T47D (cell line): ENCODE results near the gene VIT.

ENCODE experiments used
- DNase-seq, 2 experiments: peaks; one replicate each; pipeline versions ENCODE4 v3.0.0 to v3.0.0-alpha.2; 2011 to 2012; ENCODE audit warnings: low read depth in 1 of 2, low spot score in 1 of 2
- JUND ChIP-seq: IDR thresholded peaks from 2 replicates; pipeline ENCODE4 v1.6.1; 2012; ENCODE audit warnings: low read depth
- in situ Hi-C: cut with HindIII; loops from 2 replicates; pipeline ENCODE4 v1.10.0; 2016; ENCODE audit warnings: low sequenced_read_pairs, low pct_unique_long_range_greater_than_20kb

Gene VIT

GRCh38 chr2:36705326-36706020, 9.0 kb downstream of the VIT start:
- TF ChIP-seq JUND, result no peak
- no peak for DNase-seq
- in situ Hi-C loops, result no loop called here

GRCh38 chr2:36706021-36706876, 9.7 kb downstream of the VIT start:
- no peak for DNase-seq
- in situ Hi-C loops, result no loop called here
- TF ChIP-seq JUND, result no peak

GRCh38 chr2:36707050-36707449, 10.5 kb downstream of the VIT start:
- no peak for TF ChIP-seq JUND
- in situ Hi-C loops, result no loop called here

GRCh38 chr2:36708041-36708741, 11.7 kb downstream of the VIT start:
- in situ Hi-C loops, result no loop called here
- DNase-seq, result no peak
- no peak for TF ChIP-seq JUND

More at GRCh38 chr2:36707050-36707449, 10.5 kb downstream of the VIT start:
- DNase-seq, result no peak

GRCh38 chr2:36710858-36711515, 14.5 kb downstream of the VIT start:
- in situ Hi-C loops, result no loop called here
- TF ChIP-seq JUND, result no peak
- no peak for DNase-seq

GRCh38 chr2:36711741-36712314, 15.3 kb downstream of the VIT start:
- in situ Hi-C loops, result no loop called here
- no peak for DNase-seq
- TF ChIP-seq JUND, result no peak

GRCh38 chr2:36713310-36713709, 16.8 kb downstream of the VIT start:
- in situ Hi-C loops, result no loop called here
- no peak for DNase-seq
- no peak for TF ChIP-seq JUND

GRCh38 chr2:36716111-36716510, 19.6 kb downstream of the VIT start:
- in situ Hi-C loops, result no loop called here
- TF ChIP-seq JUND, result no peak
- DNase-seq, result no peak

GRCh38 chr2:36717603-36718266, 21.2 kb downstream of the VIT start:
- DNase-seq, result no peak
- in situ Hi-C loops, result no loop called here
- no peak for TF ChIP-seq JUND

GRCh38 chr2:36727550-36727949, 31.0 kb downstream of the VIT start:
- DNase-seq, result no peak
- in situ Hi-C loops, result no loop called here
- no peak for TF ChIP-seq JUND

- no peak for TF ChIP-seq JUND
- DNase-seq, result no peak
- in situ Hi-C loops, result no loop called here
These were observed 32.6 kb downstream of the VIT start for GRCh38 chr2:36729067-36729466.

- in situ Hi-C loops, result no loop called here
- DNase-seq, result no peak
These were observed 35.6 kb downstream of the VIT start for GRCh38 chr2:36731941-36732672.

More at GRCh38 chr2:36731941-36732672, 35.6 kb downstream of the VIT start:
- no peak for TF ChIP-seq JUND
